ENCODE data around the gene DFFB. TPM values are rescaled to one million over a fixed set of nuclear protein-coding genes. Genes with fewer than 3 reads are reported as not detected.

The DFFB gene
- polyA plus RNA-seq, 3 donors: 5.9 to 14.7 (median 6.6) TPM

- Histone ChIP-seq H3K27ac (ENCODE audit: low read depth in 1 of 2, low read length in 2 of 2) (no peak overlapping the region), H3K9ac (ENCODE audit: insufficient read depth, low read length, poor library complexity, severe bottlenecking) (no peak overlapping the region), H3K4me1 (ENCODE audit: control insufficient read depth in 1 of 2, insufficient read depth in 2 of 2, low read length in 2 of 2) (peaks cover 5 to 10% of the 10 kb centered on the region in 2 donors), H2AFZ (ENCODE audit: insufficient read depth, low read depth, low read length, poor library complexity, severe bottlenecking) (no peak overlapping the region), H3K27me3 (ENCODE audit: control insufficient read depth in 2 of 2, insufficient read depth in 2 of 2, low read length in 2 of 2) (no peaks in the 10 kb centered on the region), H3K4me3 (replicated peaks in 1 of 3; ENCODE audit: low read depth in 2 of 3, low read length in 3 of 3) (no peak overlapping the region), H3K79me2 (ENCODE audit: insufficient read depth, low read length) (no peaks in the 10 kb centered on the region), H3K36me3 (replicated peaks in 1 of 2; ENCODE audit: control insufficient read depth in 1 of 2, insufficient read depth in 2 of 2, low read length in 2 of 2) (peaks cover 40 to 69% of the 10 kb centered on the region in 2 donors), H3K9me3 (replicated peaks in 1 of 2; ENCODE audit: control insufficient read depth in 1 of 2, insufficient read depth in 1 of 2, low read length in 2 of 2) (no peaks in the 10 kb centered on the region), H3K4me2 (replicated peaks; ENCODE audit: extremely low read depth, low read length, poor library complexity, severe bottlenecking) (no peak overlapping the region), H4K20me1 (ENCODE audit: insufficient read depth, low read length) (no peaks in the 10 kb centered on the region)
- Mint-ChIP-seq H3K36me3 (peaks cover 53 to 74% of the 10 kb centered on the region in 2 donors), H3K9me3 (no peaks in the 10 kb centered on the region), H3K4me1 (peaks cover 11% of the 10 kb centered on the region), H3K27ac (no peak overlapping the region), H3K4me3 (no peak overlapping the region), H3K27me3 (ENCODE audit: low read depth in 3 of 3) (peaks cover 0 to 3% (median 0%) of the 10 kb centered on the region in 3 donors)
- no peak for DNase-seq
- 100% methylated on average over 1 of the region's 3 CpGs for WGBS (ENCODE audit: insufficient coverage)
- intact Hi-C loops (cut with micrococcal nuclease): no loop called here
- TF ChIP-seq, protein P1, sequence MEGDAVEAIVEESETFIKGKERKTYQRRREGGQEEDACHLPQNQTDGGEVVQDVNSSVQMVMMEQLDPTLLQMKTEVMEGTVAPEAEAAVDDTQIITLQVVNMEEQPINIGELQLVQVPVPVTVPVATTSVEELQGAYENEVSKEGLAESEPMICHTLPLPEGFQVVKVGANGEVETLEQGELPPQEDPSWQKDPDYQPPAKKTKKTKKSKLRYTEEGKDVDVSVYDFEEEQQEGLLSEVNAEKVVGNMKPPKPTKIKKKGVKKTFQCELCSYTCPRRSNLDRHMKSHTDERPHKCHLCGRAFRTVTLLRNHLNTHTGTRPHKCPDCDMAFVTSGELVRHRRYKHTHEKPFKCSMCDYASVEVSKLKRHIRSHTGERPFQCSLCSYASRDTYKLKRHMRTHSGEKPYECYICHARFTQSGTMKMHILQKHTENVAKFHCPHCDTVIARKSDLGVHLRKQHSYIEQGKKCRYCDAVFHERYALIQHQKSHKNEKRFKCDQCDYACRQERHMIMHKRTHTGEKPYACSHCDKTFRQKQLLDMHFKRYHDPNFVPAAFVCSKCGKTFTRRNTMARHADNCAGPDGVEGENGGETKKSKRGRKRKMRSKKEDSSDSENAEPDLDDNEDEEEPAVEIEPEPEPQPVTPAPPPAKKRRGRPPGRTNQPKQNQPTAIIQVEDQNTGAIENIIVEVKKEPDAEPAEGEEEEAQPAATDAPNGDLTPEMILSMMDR (IDR thresholded peaks at IDR 0.05): no peak
Observed at GRCh38 chr1:3846541-3846940, 10.7 kb upstream of the DFFB start.

- peaks cover 11% of the 10 kb centered on the region for H3K4me1 Mint-ChIP-seq
- peaks cover 5 to 10% of the 10 kb centered on the region in 2 donors for H3K4me1 ChIP-seq (ENCODE audit: control insufficient read depth in 1 of 2, insufficient read depth in 2 of 2, low read length in 2 of 2)
- no peaks in the 10 kb centered on the region for H3K27me3 ChIP-seq (ENCODE audit: control insufficient read depth in 2 of 2, insufficient read depth in 2 of 2, low read length in 2 of 2)
- intact Hi-C loops (cut with micrococcal nuclease): no loop called here
- no peak overlapping the region for H3K4me3 Mint-ChIP-seq
- H3K36me3 Mint-ChIP-seq: peaks cover 54 to 72% of the 10 kb centered on the region in 2 donors
- TF ChIP-seq, protein P1 (IDR thresholded peaks at IDR 0.05): no peak
- no peak overlapping the region for H3K9ac ChIP-seq (ENCODE audit: insufficient read depth, low read length, poor library complexity, severe bottlenecking)
- no peak for DNase-seq
- H3K27ac ChIP-seq (ENCODE audit: low read depth in 1 of 2, low read length in 2 of 2): no peak overlapping the region
- WGBS (ENCODE audit: insufficient coverage): 72% methylated on average over 4 of the region's 6 CpGs
- H3K27ac Mint-ChIP-seq: no peak overlapping the region
- H3K4me2 ChIP-seq (replicated peaks; ENCODE audit: extremely low read depth, low read length, poor library complexity, severe bottlenecking): no peak overlapping the region
- peaks cover 38 to 69% of the 10 kb centered on the region in 2 donors for H3K36me3 ChIP-seq (replicated peaks in 1 of 2; ENCODE audit: control insufficient read depth in 1 of 2, insufficient read depth in 2 of 2, low read length in 2 of 2)
- no peaks in the 10 kb centered on the region for H3K79me2 ChIP-seq (ENCODE audit: insufficient read depth, low read length)
- H3K9me3 Mint-ChIP-seq: no peaks in the 10 kb centered on the region
- peaks cover 1% of the 10 kb centered on the region for H4K20me1 ChIP-seq (ENCODE audit: insufficient read depth, low read length)
- no peak overlapping the region for H3K4me3 ChIP-seq (replicated peaks in 1 of 3; ENCODE audit: low read depth in 2 of 3, low read length in 3 of 3)
- peaks cover 0 to 3% (median 0%) of the 10 kb centered on the region in 3 donors for H3K27me3 Mint-ChIP-seq (ENCODE audit: low read depth in 3 of 3)
- H3K9me3 ChIP-seq (replicated peaks in 1 of 2; ENCODE audit: control insufficient read depth in 1 of 2, insufficient read depth in 1 of 2, low read length in 2 of 2): no peaks in the 10 kb centered on the region
- H2AFZ ChIP-seq (ENCODE audit: insufficient read depth, low read depth, low read length, poor library complexity, severe bottlenecking): no peak overlapping the region
Observed at GRCh38 chr1:3847081-3847480, 10.2 kb upstream of the DFFB start.

All from CD14-positive monocyte (primary cell).